ENCODE measurements around the gene SCO2.

The SCO2 gene

GRCh38 chr22:50525104-50525857, at the start of gene SCO2:
Gene SCO2, minus strand, starts transcription at chr22:50525598. Its CDS starts 1,187 bp downstream, at chr22:50524411.
- DNase-seq: peak; percentile 95

GRCh38 chr22:50574383-50574755, 49.0 kb upstream of the SCO2 start:
- DNase-seq: no peak

- DNase-seq: no peak
These were observed 48.3 kb upstream of the SCO2 start for GRCh38 chr22:50573491-50574382.

- no peak for DNase-seq
These were observed 47.6 kb upstream of the SCO2 start for GRCh38 chr22:50572965-50573364.

GRCh38 chr22:50571264-50572175, 46.1 kb upstream of the SCO2 start:
- no peak for DNase-seq

GRCh38 chr22:50570861-50571260, 45.5 kb upstream of the SCO2 start:
- no peak for DNase-seq

GRCh38 chr22:50569896-50570535, 44.6 kb upstream of the SCO2 start:
- no peak for DNase-seq

- DNase-seq: no peak
These were observed 43.7 kb upstream of the SCO2 start for GRCh38 chr22:50569041-50569459.

- DNase-seq: no peak
These were observed 43.2 kb upstream of the SCO2 start for GRCh38 chr22:50568626-50569025.

GRCh38 chr22:50567721-50568252, 42.4 kb upstream of the SCO2 start:
- DNase-seq: no peak

GRCh38 chr22:50564289-50564688, 38.9 kb upstream of the SCO2 start:
- no peak for DNase-seq

GRCh38 chr22:50563413-50564160, 38.2 kb upstream of the SCO2 start:
- DNase-seq: peak; percentile 45

- DNase-seq: peak; percentile 89
These were observed 37.4 kb upstream of the SCO2 start, which contains the start of gene SYCE3 for GRCh38 chr22:50562523-50563412. Gene SYCE3, minus strand, starts transcription at chr22:50562919. Its CDS starts 6,514 bp downstream, at chr22:50556405.

- no peak for DNase-seq
These were observed 36.3 kb upstream of the SCO2 start for GRCh38 chr22:50561401-50562358.

- no peak for DNase-seq
These were observed 34.6 kb upstream of the SCO2 start for GRCh38 chr22:50560034-50560433.

- no peak for DNase-seq
These were observed 31.3 kb upstream of the SCO2 start for GRCh38 chr22:50556703-50557102.

- no peak for DNase-seq
These were observed 27.9 kb upstream of the SCO2 start for GRCh38 chr22:50553310-50553709.

- no peak for DNase-seq
These were observed 25.9 kb upstream of the SCO2 start for GRCh38 chr22:50551160-50551752.

GRCh38 chr22:50550395-50550794, 25.0 kb upstream of the SCO2 start:
- no peak for DNase-seq
